DOHH2 (cell line): ENCODE measurements around the gene TIMP3.

Experiments used
- H3F3A ChIP-seq: fragments of 200-600 bp; sonication (generic), shearing (Covaris generic); 2 replicates; pipeline ENCODE4 v1.6.0; 2016; ENCODE audit warnings: antibody characterized with exemption, mild to moderate bottlenecking; ENCODE audit not compliant: control insufficient read depth, insufficient read depth
- H3K27ac ChIP-seq: fragments of 200-600 bp; sonication (generic); 2 replicates; pipeline ENCODE4 v1.5.1; 2014; ENCODE audit warnings: low read depth, mild to moderate bottlenecking, low read length, moderate library complexity
- H3K27me3 ChIP-seq: fragments of 200-600 bp; sonication (generic); 2 replicates; pipeline ENCODE4 v1.6.1; 2014; ENCODE audit warnings: mild to moderate bottlenecking, low read length, mixed read lengths; ENCODE audit not compliant: control insufficient read depth
- H3K36me3 ChIP-seq: fragments of 200-600 bp; sonication (generic); 2 replicates; pipeline ENCODE4 v1.6.1; 2014; ENCODE audit warnings: mild to moderate bottlenecking, low read length, moderate library complexity, mixed read lengths; ENCODE audit not compliant: control insufficient read depth
- H3K4me1 ChIP-seq: fragments of 200-600 bp; sonication (generic); 2 replicates; pipeline ENCODE4 v1.6.1; 2014; ENCODE audit warnings: mild to moderate bottlenecking, low read length, mixed read lengths; ENCODE audit not compliant: control insufficient read depth
- H3K4me2 ChIP-seq: fragments of 200-600 bp; sonication (generic); 2 replicates; pipeline ENCODE4 v1.6.0; 2014; ENCODE audit warnings: mild to moderate bottlenecking, low read length, moderate library complexity
- H3K4me3 ChIP-seq: fragments of 200-600 bp; sonication (generic); 2 replicates; pipeline ENCODE4 v1.5.1; 2014; ENCODE audit warnings: mild to moderate bottlenecking, low read length, mixed read lengths
- H3K79me2 ChIP-seq: fragments of 200-600 bp; sonication (generic); 2 replicates; pipeline ENCODE4 v1.6.1; 2014; ENCODE audit warnings: mild to moderate bottlenecking, low read length, mixed read lengths; ENCODE audit not compliant: control insufficient read depth
- H3K9me2 ChIP-seq: fragments of 200-600 bp; sonication (generic); replicated peaks from 2 replicates; pipeline ENCODE4 v1.6.1; 2014; ENCODE audit warnings: mild to moderate bottlenecking, low read length, mixed read lengths; ENCODE audit not compliant: control insufficient read depth
- H3K9me3 ChIP-seq: fragments of 200-600 bp; sonication (generic); 2 replicates; pipeline ENCODE4 v1.6.1; 2014; ENCODE audit warnings: antibody characterized with exemption, low read length, mixed read lengths; ENCODE audit not compliant: control insufficient read depth, insufficient read depth
- H4K20me1 ChIP-seq: fragments of 200-600 bp; sonication (generic); 2 replicates; pipeline ENCODE4 v1.6.0; 2014; ENCODE audit warnings: low read depth, mild to moderate bottlenecking, antibody characterized with exemption, low read length, moderate library complexity; ENCODE audit not compliant: control insufficient read depth, insufficient read depth
- CTCF ChIP-seq: fragments of 200-600 bp; sonication (generic); IDR thresholded peaks from one replicate; pipeline ENCODE4 v1.5.1; 2014; ENCODE audit warnings: antibody characterized with exemption, mild to moderate bottlenecking, low read depth, low read length; ENCODE audit not compliant: poor library complexity, severe bottlenecking
- EZH2phosphoT487 ChIP-seq: fragments of 200-600 bp; sonication (generic); IDR thresholded peaks from 2 replicates; pipeline ENCODE4 v1.6.1; 2017; ENCODE audit warnings: borderline replicate concordance, mild to moderate bottlenecking, antibody characterized with exemption, low read length, moderate library complexity, mixed read lengths

The TIMP3 gene

GRCh38 chr22:32777987-32778386 lies 23.5 kb upstream of the TIMP3 start:
- TF ChIP-seq EZH2phosphoT487, result no peak
- TF ChIP-seq CTCF, result no peak
- no peaks in the 10 kb centered on the region for H3K79me2 ChIP-seq
- H3K4me1 ChIP-seq, result no peaks in the 10 kb centered on the region
- no peak overlapping the region for H3K4me2 ChIP-seq
- no peaks in the 10 kb centered on the region for H4K20me1 ChIP-seq
- H3K36me3 ChIP-seq, result no peaks in the 10 kb centered on the region
- no peak overlapping the region for H3K27ac ChIP-seq
- no peaks in the 10 kb centered on the region for H3K9me3 ChIP-seq
- no peaks in the 10 kb centered on the region for H3K9me2 ChIP-seq
- H3K27me3 ChIP-seq, result no peaks in the 10 kb centered on the region
- no peak overlapping the region for H3K4me3 ChIP-seq
- no peaks in the 10 kb centered on the region for H3F3A ChIP-seq

- Histone ChIP-seq H3K27ac (no peak overlapping the region), H3K4me1 (no peaks in the 10 kb centered on the region), H3F3A (no peaks in the 10 kb centered on the region), H3K9me3 (no peaks in the 10 kb centered on the region), H3K79me2 (no peaks in the 10 kb centered on the region), H3K4me2 (no peak overlapping the region), H4K20me1 (no peaks in the 10 kb centered on the region), H3K36me3 (no peaks in the 10 kb centered on the region), H3K27me3 (no peaks in the 10 kb centered on the region), H3K9me2 (no peaks in the 10 kb centered on the region), H3K4me3 (no peak overlapping the region)
- TF ChIP-seq EZH2phosphoT487, result no peak
- TF ChIP-seq CTCF, result no peak
These were observed 20.7 kb upstream of the TIMP3 start for GRCh38 chr22:32780726-32781310.

GRCh38 chr22:32781695-32782094 lies 19.8 kb upstream of the TIMP3 start:
- Histone ChIP-seq H3K9me3 (no peaks in the 10 kb centered on the region), H3K27ac (no peak overlapping the region), H4K20me1 (no peaks in the 10 kb centered on the region), H3K4me1 (no peaks in the 10 kb centered on the region), H3K9me2 (no peaks in the 10 kb centered on the region), H3K27me3 (no peaks in the 10 kb centered on the region), H3F3A (no peaks in the 10 kb centered on the region), H3K36me3 (no peaks in the 10 kb centered on the region), H3K4me3 (no peak overlapping the region), H3K4me2 (no peak overlapping the region), H3K79me2 (no peaks in the 10 kb centered on the region)
- TF ChIP-seq CTCF (no peak), EZH2phosphoT487 (no peak)
